HepG2 (cell line): ENCODE results near the gene SHISA9. TPM values are rescaled to one million over a fixed set of nuclear protein-coding genes. Genes with fewer than 3 reads are reported as not detected.

Source experiments
- ATAC-seq: fragments of 200-7000 bp; cut with Tn5 transposase; 3 replicates; pipeline ENCODE4 v1.9.1; 2020; ENCODE audit warnings: mild to moderate bottlenecking, moderate library complexity
- BruUV-seq: library from RNA; stranded (reverse); fragments of 400-500 nt; replicated peaks from 2 replicates; lab custom pipeline; 2021; lab: Mats Ljungman, UMichigan
- CTCF ChIA-PET: fragments of 300-600 bp; formaldehyde crosslinking; extraction: SDS; loops from one replicate; lab custom pipeline; 2021; ENCODE audit warnings: low total read pairs, inconsistent platforms, low intra/inter-chr PET ratio; lab: Yijun Ruan, JAX
- POLR2A ChIA-PET: fragments of 350-600 bp; sonication (Branson Sonifier 250); formaldehyde crosslinking; loops from one replicate; lab custom pipeline; 2020; ENCODE audit warnings: antibody characterized with exemption, inconsistent platforms; lab: Yijun Ruan, JAX
- DNase-seq: peaks from one replicate; pipeline ENCODE4 v3.0.0-alpha.2; 2015; ENCODE audit warnings: low spot score
- FAIRE-seq: peaks from 3 replicates; lab custom pipeline; 2011; peaks lifted over from hg19 to GRCh38; lab: Jason Lieb, UNC
- H2AFZ ChIP-seq: one replicate; pipeline ENCODE4 v1.6.1; 2011; ENCODE audit warnings: low read length, inconsistent platforms
- H3K27ac ChIP-seq: fragments of 300-600 bp; 3 replicates; pipeline ENCODE4 v1.8.0; 2011; ENCODE audit warnings: mixed run types, mild to moderate bottlenecking, mixed read lengths, low read length, inconsistent platforms; ENCODE audit not compliant: insufficient read depth; ENCODE audit errors: extremely low read length
- H3K27me3 ChIP-seq, 2 experiments: fragments of 200-600 bp in 1 of 2; 2 replicates in 1 of 2; 3 replicates in 1 of 2; pipeline versions ENCODE4 v1.6.0 to v1.8.0; 2011; ENCODE audit warnings: low read length in 2 of 2, mild to moderate bottlenecking in 2 of 2, moderate library complexity in 2 of 2, inconsistent platforms in 1 of 2; ENCODE audit not compliant: insufficient read depth in 2 of 2, control insufficient read depth in 1 of 2
- H3K36me3 ChIP-seq, 2 experiments: fragments of 200-600 bp in 1 of 2; replicated peaks in 1 of 2; 2 replicates in 1 of 2; 3 replicates in 1 of 2; pipeline versions ENCODE4 v1.5.1 to v1.8.0; 2011; ENCODE audit warnings: low read length in 2 of 2, inconsistent platforms in 1 of 2; ENCODE audit not compliant: insufficient read depth in 2 of 2, control insufficient read depth in 1 of 2
- H3K4me1 ChIP-seq: 2 replicates; pipeline ENCODE4 v1.5.1; 2012; ENCODE audit warnings: low read length, inconsistent platforms; ENCODE audit not compliant: insufficient read depth
- H3K4me2 ChIP-seq: 2 replicates; pipeline ENCODE4 v1.6.0; 2011; ENCODE audit warnings: low read depth, low read length, inconsistent platforms
- H3K4me3 ChIP-seq, 3 experiments: fragments of 200-600 bp in 1 of 3; sonication (generic), shearing (Covaris generic) in 1 of 3; replicated peaks in 1 of 3; 2 replicates each; pipeline ENCODE4 v1.5.1; 2011 to 2016; ENCODE audit warnings: low read length in 3 of 3, inconsistent platforms in 2 of 3, low read depth in 2 of 3, mild to moderate bottlenecking in 2 of 3, control low read depth in 1 of 3, mixed read lengths in 1 of 3; ENCODE audit not compliant: insufficient read depth in 1 of 3
- H3K79me2 ChIP-seq: one replicate; pipeline ENCODE4 v1.6.1; 2011; ENCODE audit warnings: low read length, inconsistent platforms; ENCODE audit not compliant: insufficient read depth
- H3K9ac ChIP-seq: 2 replicates; pipeline ENCODE4 v1.6.0; 2011; ENCODE audit warnings: mild to moderate bottlenecking, low read depth, low read length, inconsistent platforms; ENCODE audit not compliant: insufficient read depth
- H3K9me3 ChIP-seq: 2 replicates; pipeline ENCODE4 v1.5.1; 2012; ENCODE audit warnings: mild to moderate bottlenecking, low read length
- H4K20me1 ChIP-seq: 2 replicates; pipeline ENCODE4 v1.6.0; 2011; ENCODE audit warnings: inconsistent platforms, mild to moderate bottlenecking, low read length, moderate library complexity; ENCODE audit not compliant: insufficient read depth
- ATF7 ChIP-seq, 2 experiments: fragments of 450-650 bp in 1 of 2; sonication (generic) in 1 of 2; formaldehyde crosslinking in 1 of 2; IDR thresholded peaks; 2 replicates each; pipeline versions ENCODE4 v1.4.0 to v1.6.1; 2016 to 2020; ENCODE audit warnings: antibody characterized with exemption in 1 of 2, mild to moderate bottlenecking in 1 of 2, missing genetic modification reagents in 1 of 2
- CREB1 ChIP-seq, 2 experiments: fragments of 450-650 bp in 1 of 2; IDR thresholded peaks; 2 replicates each; pipeline ENCODE4 v1.6.1; 2016 to 2017; ENCODE audit warnings: control low read depth in 1 of 2, mild to moderate bottlenecking in 1 of 2, missing compliant biosample characterization in 1 of 2, missing genetic modification characterization in 1 of 2
- TEAD3 ChIP-seq: optimal IDR thresholded peaks from 2 replicates; pipeline ENCODE3; 2016; ENCODE audit warnings: borderline replicate concordance
- ZNF547 ChIP-seq: sonication (generic); formaldehyde crosslinking; IDR thresholded peaks from 2 replicates; pipeline ENCODE4 v1.5.1; 2020; ENCODE audit warnings: mild to moderate bottlenecking, missing genetic modification reagents
- ZNF792 ChIP-seq: IDR thresholded peaks from 2 replicates; pipeline ENCODE4 v1.6.1; 2016
- WGBS: methylation state at CpG from one replicate; pipeline ENCODE4 v1.1.6; 2017; ENCODE audit warnings: low lambda C conversion rate; 5-methylcytosine and 5-hydroxymethylcytosine counted together
- in situ Hi-C: cut with HindIII; loops from 2 replicates; pipeline ENCODE4 v1.10.0; 2017; ENCODE audit warnings: low pct_unique_long_range_greater_than_20kb; ENCODE audit not compliant: extremely low pct_ligation_motif_present
- intact Hi-C: fragments of 100-400 bp; cut with micrococcal nuclease; formaldehyde crosslinking; loops from one replicate; pipeline ENCODE4 v1.10.0; 2022; ENCODE audit not compliant: unreplicated experiment
- polyA plus RNA-seq, 8 experiments: library from polyadenylated mRNA; depleted of rRNA in 3 of 8; stranded (reverse) in 7 of 8; unstranded in 1 of 8; fragments of >200 nt; fragmentation: Illumina TruSeq in 4 of 8; extraction: Trizol in 4 of 8; gene quantifications; 2 replicates each; pipeline versions ENCODE4 v1.2.1 to v1.2.3, GENCODE V29; 2011 to 2016; ENCODE audit warnings: low read depth in 4 of 8, missing spikeins in 1 of 8, mixed read lengths in 1 of 8; ENCODE audit not compliant: insufficient read depth in 1 of 8
- total RNA-seq, 5 experiments: library from RNA; depleted of rRNA; stranded (reverse); fragments of >200 nt; fragmentation: Illumina TruSeq; extraction: Trizol; gene quantifications; 2 replicates each; pipeline ENCODE4 v1.2.3, GENCODE V29; 2016; ENCODE audit warnings: low read depth in 1 of 5
- TF ChIP-seq, protein P1 (sequence below): IDR thresholded peaks from 2 replicates; pipeline ENCODE4 v1.6.1; 2018; ENCODE audit warnings: missing genetic modification reagents, mild to moderate bottlenecking, missing compliant biosample characterization
- TF ChIP-seq, protein P2 (sequence below): sonication (generic); IDR thresholded peaks from 2 replicates; pipeline ENCODE4 v1.6.1; 2016; ENCODE audit warnings: low read depth, borderline replicate concordance

Gene SHISA9
- total and polyA plus RNA-seq, 2 of the 13 experiments (the other 11 are each of a cell fraction or from before 2014, with no cell fraction given): 0.01 TPM; not detected in 1

DNA sequence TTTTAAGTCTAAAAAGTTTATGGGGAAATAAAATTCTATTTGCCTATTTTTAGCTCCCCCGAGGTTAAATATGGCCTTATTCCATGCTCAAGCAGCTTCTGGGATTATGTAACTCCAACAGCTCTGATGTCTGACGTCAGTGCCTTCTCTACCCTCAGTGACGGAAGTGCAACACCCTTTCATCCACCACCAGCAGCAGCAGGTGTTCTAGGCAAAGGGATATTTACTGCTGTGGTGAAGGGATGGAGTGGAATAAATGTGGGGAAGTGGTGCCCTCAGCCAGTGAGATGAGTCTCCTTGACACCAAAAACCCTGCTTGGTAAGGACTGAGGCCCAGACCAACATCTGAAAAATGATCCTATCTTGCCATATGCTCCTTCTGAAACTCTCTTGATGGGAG lies 247.4 kb downstream of the SHISA9 start:
- no peaks in the 10 kb centered on the region for H4K20me1 ChIP-seq
- H3K4me1 ChIP-seq: no peaks in the 10 kb centered on the region
- H3K9ac ChIP-seq: no peak overlapping the region
- H3K27ac ChIP-seq: no peak overlapping the region
- TF ChIP-seq ZNF547 (CRISPR knock-in tag) (no peak), ZNF792 (no peak), TEAD3 (CRISPR knock-in tag) (no peak), CREB1 (IDR thresholded peaks at IDR 0.05) (peak; percentile 86), CREB1 (CRISPR knock-in tag; IDR thresholded peaks at IDR 0.05) (no peak), ATF7 (IDR thresholded peaks at IDR 0.05) (0 out of 2 replicates have a peak, but pooled peaks have one; percentile 7), ATF7 (CRISPR knock-in tag; IDR thresholded peaks at IDR 0.05) (no peak)
- TF ChIP-seq, protein P1, sequence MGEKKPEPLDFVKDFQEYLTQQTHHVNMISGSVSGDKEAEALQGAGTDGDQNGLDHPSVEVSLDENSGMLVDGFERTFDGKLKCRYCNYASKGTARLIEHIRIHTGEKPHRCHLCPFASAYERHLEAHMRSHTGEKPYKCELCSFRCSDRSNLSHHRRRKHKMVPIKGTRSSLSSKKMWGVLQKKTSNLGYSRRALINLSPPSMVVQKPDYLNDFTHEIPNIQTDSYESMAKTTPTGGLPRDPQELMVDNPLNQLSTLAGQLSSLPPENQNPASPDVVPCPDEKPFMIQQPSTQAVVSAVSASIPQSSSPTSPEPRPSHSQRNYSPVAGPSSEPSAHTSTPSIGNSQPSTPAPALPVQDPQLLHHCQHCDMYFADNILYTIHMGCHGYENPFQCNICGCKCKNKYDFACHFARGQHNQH: no peak
- TF ChIP-seq, protein P2, sequence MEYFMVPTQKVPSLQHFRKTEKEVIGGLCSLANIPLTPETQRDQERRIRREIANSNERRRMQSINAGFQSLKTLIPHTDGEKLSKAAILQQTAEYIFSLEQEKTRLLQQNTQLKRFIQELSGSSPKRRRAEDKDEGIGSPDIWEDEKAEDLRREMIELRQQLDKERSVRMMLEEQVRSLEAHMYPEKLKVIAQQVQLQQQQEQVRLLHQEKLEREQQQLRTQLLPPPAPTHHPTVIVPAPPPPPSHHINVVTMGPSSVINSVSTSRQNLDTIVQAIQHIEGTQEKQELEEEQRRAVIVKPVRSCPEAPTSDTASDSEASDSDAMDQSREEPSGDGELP: no peak
- in situ Hi-C loops (no loop called here), intact Hi-C loops (no loop called here)
- ATAC-seq: no peak
- no peak overlapping the region for H3K4me2 ChIP-seq
- H3K79me2 ChIP-seq: no peaks in the 10 kb centered on the region
- ChIA-PET CTCF (no interaction called here), POLR2A (no interaction called here)
- no peaks in the 10 kb centered on the region for H3K27me3 ChIP-seq
- no peak for DNase-seq
- 0% methylated on average over 3 of the region's 3 CpGs for WGBS
- H3K4me3 ChIP-seq: no peak overlapping the region
- H3K9me3 ChIP-seq: no peaks in the 10 kb centered on the region
- H2AFZ ChIP-seq: no peak overlapping the region
- no peak for FAIRE-seq
- BruUV-seq: no TSS peak
- H3K36me3 ChIP-seq: no peaks in the 10 kb centered on the region
